SK-N-MC (cell line): ENCODE data around the gene OR10P1.
"Not testable (repeated sequence)": the region's sequence is repeated elsewhere in the genome, so short reads cannot be mapped to it uniquely, and the experiment has no call there.

Source experiments
- DNase-seq: peaks from one replicate; pipeline ENCODE4 v3.0.0-alpha.2; 2011; ENCODE audit warnings: low read depth, low spot score
- H3K27ac ChIP-seq: fragments of 200-600 bp; sonication (generic); 2 replicates; pipeline ENCODE4 v1.5.1; 2016; ENCODE audit warnings: mixed run types
- H3K36me3 ChIP-seq: fragments of 200-600 bp; sonication (generic); 2 replicates; pipeline ENCODE4 v1.6.1; 2017; ENCODE audit warnings: antibody characterized with exemption, low read length, mixed read lengths; ENCODE audit not compliant: insufficient read depth
- H3K4me3 ChIP-seq: fragments of 200-600 bp; sonication (generic); 2 replicates; pipeline ENCODE4 v1.5.1; 2016
- H3K9ac ChIP-seq: fragments of 200-600 bp; sonication (generic); 2 replicates; pipeline ENCODE4 v1.8.0; 2017; ENCODE audit warnings: mixed run types, mixed read lengths; ENCODE audit not compliant: insufficient read length
- H3K9me3 ChIP-seq: fragments of 200-600 bp; sonication (generic); 2 replicates; pipeline ENCODE4 v1.6.1; 2017; ENCODE audit warnings: low read depth, mild to moderate bottlenecking, antibody characterized with exemption, low read length, moderate library complexity, mixed read lengths
- EZH2 ChIP-seq: fragments of 200-600 bp; sonication (generic); IDR thresholded peaks from one replicate; pipeline ENCODE4 v1.6.1; 2017; ENCODE audit warnings: antibody characterized with exemption
- FOXP2 ChIP-seq: optimal IDR thresholded peaks from 2 replicates; pipeline ENCODE3; 2011; ENCODE audit warnings: mild to moderate bottlenecking, moderate library complexity; ENCODE audit not compliant: insufficient read depth; ENCODE audit errors: extremely low read length, control extremely low read depth
- POLR2AphosphoS5 ChIP-seq: IDR thresholded peaks from 2 replicates; pipeline ENCODE4 v1.6.1; 2012; ENCODE audit warnings: mild to moderate bottlenecking, low read depth, low read length, borderline replicate concordance

The OR10P1 gene

DNA sequence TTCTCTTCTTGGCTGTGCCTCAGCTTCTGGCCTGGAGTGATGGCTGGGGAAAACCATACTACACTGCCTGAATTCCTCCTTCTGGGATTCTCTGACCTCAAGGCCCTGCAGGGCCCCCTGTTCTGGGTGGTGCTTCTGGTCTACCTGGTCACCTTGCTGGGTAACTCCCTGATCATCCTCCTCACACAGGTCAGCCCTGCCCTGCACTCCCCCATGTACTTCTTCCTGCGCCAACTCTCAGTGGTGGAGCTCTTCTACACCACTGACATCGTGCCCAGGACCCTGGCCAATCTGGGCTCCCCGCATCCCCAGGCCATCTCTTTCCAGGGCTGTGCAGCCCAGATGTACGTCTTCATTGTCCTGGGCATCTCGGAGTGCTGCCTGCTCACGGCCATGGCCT is at the start of gene OR10P1:
Gene OR10P1, plus strand, starts transcription at position 40 of the 400 bp plus-strand sequence. Its CDS starts 0 bp downstream, at position 40.
- no peak for DNase-seq
- Histone ChIP-seq H3K27ac (no peak within 1 kb of the TSS), H3K4me3 (no peak within 1 kb of the TSS), H3K9ac (no peak within 1 kb of the TSS), H3K36me3 (no peaks in the 10 kb centered on the region), H3K9me3 (no peaks in the 10 kb centered on the region)
- TF ChIP-seq EZH2 (no peak), POLR2AphosphoS5 (no peak), FOXP2 (no peak)

GRCh38 chr12:55590152-55590551 is 46.5 kb upstream of the OR10P1 start:
- H3K4me3 ChIP-seq, H3K36me3 ChIP-seq, H3K9ac ChIP-seq, DNase-seq, H3K9me3 ChIP-seq, H3K27ac ChIP-seq: not testable (repeated sequence)

- Histone ChIP-seq H3K4me3 (no peak overlapping the region), H3K36me3 (no peaks in the 10 kb centered on the region), H3K9me3 (no peaks in the 10 kb centered on the region), H3K27ac (no peak overlapping the region), H3K9ac (no peak overlapping the region)
- DNase-seq, result no peak
- TF ChIP-seq POLR2AphosphoS5, result no peak
- no peak for TF ChIP-seq EZH2
- no peak for TF ChIP-seq FOXP2
These were observed 28.7 kb upstream of the OR10P1 start for GRCh38 chr12:55607821-55608594.

DNA sequence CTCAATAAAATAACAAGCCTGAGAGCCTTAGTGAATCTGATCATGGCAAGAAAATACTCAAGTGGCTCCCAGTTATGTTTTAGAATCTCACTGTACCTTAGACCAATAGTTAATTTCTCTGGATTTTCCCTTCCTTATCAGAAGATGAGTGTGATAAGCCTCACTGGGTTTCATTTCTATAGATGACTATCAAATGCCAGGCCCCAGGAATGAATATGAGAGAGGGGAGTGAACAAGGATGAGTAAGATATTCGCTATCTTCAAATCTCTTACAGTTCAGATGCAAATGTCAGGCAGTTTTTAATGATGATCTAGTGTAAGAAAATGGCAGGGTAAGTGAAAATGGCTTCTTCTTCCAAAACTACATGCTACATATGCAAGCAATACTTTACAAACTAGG is 26.1 kb upstream of the OR10P1 start:
- TF ChIP-seq EZH2 (no peak), POLR2AphosphoS5 (no peak)
- H3K9ac ChIP-seq, result no peak overlapping the region

DNA sequence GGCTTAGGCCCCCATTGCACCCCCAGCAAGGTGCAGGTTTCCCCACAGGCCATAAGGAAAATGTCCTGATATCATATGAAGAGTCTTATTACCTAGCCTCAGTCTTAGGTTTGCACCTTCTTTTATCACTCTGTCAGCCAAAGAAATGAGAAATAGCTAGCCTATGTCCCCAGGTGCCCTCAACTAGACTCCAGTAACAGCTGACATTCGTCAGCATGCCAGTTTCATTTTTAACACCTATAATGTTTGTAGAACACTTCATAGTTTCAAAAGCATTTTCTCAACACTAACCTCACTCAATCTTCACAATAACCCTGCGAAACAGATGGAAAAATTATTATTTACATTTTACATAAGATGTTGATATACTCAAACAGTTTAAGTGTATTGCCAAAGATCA is 24.0 kb upstream of the OR10P1 start:
- Histone ChIP-seq H3K27ac (no peak overlapping the region), H3K9ac (no peak overlapping the region), H3K4me3 (no peak overlapping the region), H3K36me3 (no peaks in the 10 kb centered on the region), H3K9me3 (no peaks in the 10 kb centered on the region)
- DNase-seq, result no peak
- TF ChIP-seq EZH2 (no peak), POLR2AphosphoS5 (no peak), FOXP2 (no peak)

More for the DNA sequence above, 26.1 kb upstream of the OR10P1 start:
- Histone ChIP-seq H3K27ac (no peak overlapping the region), H3K36me3 (no peaks in the 10 kb centered on the region), H3K9me3 (no peaks in the 10 kb centered on the region), H3K4me3 (no peak overlapping the region)
- DNase-seq, result no peak

GRCh38 chr12:55614764-55615163 is 21.9 kb upstream of the OR10P1 start:
- no peak for DNase-seq
- Histone ChIP-seq H3K4me3 (no peak overlapping the region), H3K9me3 (no peaks in the 10 kb centered on the region), H3K27ac (no peak overlapping the region), H3K9ac (no peak overlapping the region), H3K36me3 (no peaks in the 10 kb centered on the region)
- TF ChIP-seq POLR2AphosphoS5 (no peak), EZH2 (no peak), FOXP2 (no peak)

GRCh38 chr12:55619354-55620138 is 17.1 kb upstream of the OR10P1 start:
- Histone ChIP-seq H3K27ac (no peak overlapping the region), H3K4me3 (no peak overlapping the region), H3K36me3 (no peaks in the 10 kb centered on the region), H3K9ac (no peak overlapping the region), H3K9me3 (no peaks in the 10 kb centered on the region)
- TF ChIP-seq FOXP2, result no peak
- TF ChIP-seq POLR2AphosphoS5, result no peak
- TF ChIP-seq EZH2, result no peak
- peak; percentile 97 for DNase-seq

DNA sequence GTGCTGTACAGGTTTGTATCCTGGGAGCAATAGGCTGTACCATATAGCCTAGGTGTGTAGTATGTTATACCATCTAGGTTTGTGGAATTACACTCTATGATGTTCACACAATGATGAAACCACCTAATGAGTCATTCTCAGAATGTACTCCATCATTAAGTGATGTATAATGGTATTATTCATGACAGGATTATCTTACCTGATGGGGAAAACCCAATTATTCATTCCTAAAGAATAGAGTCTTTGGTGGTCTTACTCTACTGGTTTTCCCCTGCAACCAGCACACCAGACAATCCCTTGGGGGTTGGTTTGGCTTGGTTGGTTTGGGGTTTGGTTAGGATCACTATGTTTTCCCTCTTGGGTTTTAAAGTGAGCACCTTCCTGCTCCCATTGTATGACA is 12.6 kb upstream of the OR10P1 start:
- H3K27ac ChIP-seq, result no peak overlapping the region
- no peak for DNase-seq
- H3K4me3 ChIP-seq, result no peak overlapping the region
- H3K9ac ChIP-seq, result no peak overlapping the region
- H3K9me3 ChIP-seq, result no peaks in the 10 kb centered on the region
- TF ChIP-seq FOXP2 (no peak), POLR2AphosphoS5 (no peak), EZH2 (no peak)
- H3K36me3 ChIP-seq, result no peaks in the 10 kb centered on the region

DNA sequence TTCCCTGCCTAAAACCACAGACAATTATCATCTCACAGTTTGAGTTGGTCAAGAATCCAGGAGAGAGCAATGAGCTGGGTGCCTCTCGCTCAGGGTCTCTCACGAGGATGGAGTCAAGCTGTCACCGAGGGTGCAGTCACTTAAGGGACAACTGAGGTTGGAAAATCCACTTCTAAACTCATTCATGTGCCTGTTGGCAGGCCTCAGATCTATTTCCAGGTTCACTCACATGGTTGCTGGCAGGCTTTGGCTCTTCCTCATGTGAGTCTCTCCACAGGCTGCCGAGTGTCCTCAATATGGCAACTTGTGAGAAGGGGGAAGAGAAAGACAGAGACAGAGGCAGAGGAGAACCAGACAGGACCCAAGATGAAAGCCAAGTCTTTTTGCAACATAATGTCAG is 10.5 kb upstream of the OR10P1 start:
- DNase-seq, result no peak
- no peak overlapping the region for H3K27ac ChIP-seq
- no peaks in the 10 kb centered on the region for H3K36me3 ChIP-seq
- no peak for TF ChIP-seq FOXP2
- TF ChIP-seq EZH2, result no peak
- TF ChIP-seq POLR2AphosphoS5, result no peak
- no peak overlapping the region for H3K9ac ChIP-seq
- no peaks in the 10 kb centered on the region for H3K9me3 ChIP-seq
- H3K4me3 ChIP-seq, result no peak overlapping the region
